Duodenal mucosa (tissue), 2 donors: ENCODE data around the gene DIAPH2.

ENCODE experiments used
- H3K27ac ChIP-seq: one replicate; pipeline ENCODE4 v1.7.0; 2013; ENCODE audit warnings: low read depth, low read length
- H3K27me3 ChIP-seq, 2 donors: one replicate each; pipeline ENCODE4 v1.7.0; 2013; ENCODE audit warnings: low read length in 2 of 2, control low read depth in 1 of 2; ENCODE audit not compliant: insufficient read depth in 2 of 2, control insufficient read depth in 1 of 2
- H3K36me3 ChIP-seq, 2 donors: one replicate each; pipeline ENCODE4 v1.7.0; 2013; ENCODE audit warnings: low read length in 2 of 2, control low read depth in 1 of 2; ENCODE audit not compliant: insufficient read depth in 2 of 2, control insufficient read depth in 1 of 2
- H3K4me1 ChIP-seq, 2 donors: one replicate each; pipeline ENCODE4 v1.7.0; 2013; ENCODE audit warnings: low read length in 2 of 2, control low read depth in 1 of 2; ENCODE audit not compliant: insufficient read depth in 2 of 2, control insufficient read depth in 1 of 2
- H3K4me3 ChIP-seq, 2 donors: one replicate each; pipeline ENCODE4 v1.7.0; 2013; ENCODE audit warnings: low read length in 2 of 2, low read depth in 1 of 2
- H3K9ac ChIP-seq, 2 donors: one replicate each; pipeline ENCODE4 v1.7.0; 2013; ENCODE audit warnings: low read length in 2 of 2, low read depth in 1 of 2
- H3K9me3 ChIP-seq, 2 donors: one replicate each; pipeline ENCODE4 v1.7.0; 2013; ENCODE audit warnings: low read length in 2 of 2, control low read depth in 1 of 2; ENCODE audit not compliant: control insufficient read depth in 1 of 2

The DIAPH2 gene

GRCh38 chrX:96753230-96753629, 68.6 kb downstream of the DIAPH2 start:
- Histone ChIP-seq H3K4me3 (no peak overlapping the region), H3K27ac (no peak overlapping the region), H3K36me3 (no peaks in the 10 kb centered on the region), H3K9me3 (no peaks in the 10 kb centered on the region), H3K9ac (no peak overlapping the region), H3K27me3 (no peaks in the 10 kb centered on the region), H3K4me1 (no peaks in the 10 kb centered on the region)

GRCh38 chrX:96756491-96756890, 71.8 kb downstream of the DIAPH2 start:
- Histone ChIP-seq H3K9me3 (no peaks in the 10 kb centered on the region), H3K27me3 (no peaks in the 10 kb centered on the region), H3K9ac (no peak overlapping the region), H3K27ac (no peak overlapping the region), H3K4me3 (no peak overlapping the region), H3K36me3 (no peaks in the 10 kb centered on the region), H3K4me1 (no peaks in the 10 kb centered on the region)

DNA sequence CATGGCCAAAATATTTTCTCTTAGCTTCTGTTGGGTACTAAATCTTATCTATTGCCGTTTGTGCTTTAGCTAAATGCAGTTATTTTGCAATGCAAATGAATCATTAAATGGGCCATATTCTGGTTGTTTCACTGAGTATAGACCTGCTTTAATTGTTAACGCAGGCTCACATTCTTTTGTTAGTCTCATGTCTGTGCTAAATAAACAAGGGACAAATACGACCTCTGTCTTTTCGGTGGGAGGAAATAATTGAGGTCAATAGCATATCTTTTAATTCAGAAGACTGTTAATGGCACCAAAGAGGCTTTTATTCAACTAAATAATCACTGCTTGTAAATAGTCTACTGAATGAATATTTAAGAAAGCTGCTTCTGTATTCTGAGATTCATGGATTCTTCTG, 76.9 kb downstream of the DIAPH2 start:
- H3K4me3 ChIP-seq = no peak overlapping the region
- H3K4me1 ChIP-seq = peaks cover 0 to 6% of the 10 kb centered on the region in 2 donors
- no peak overlapping the region for H3K27ac ChIP-seq
- no peaks in the 10 kb centered on the region for H3K36me3 ChIP-seq
- no peak overlapping the region for H3K9ac ChIP-seq
- no peaks in the 10 kb centered on the region for H3K9me3 ChIP-seq
- no peaks in the 10 kb centered on the region for H3K27me3 ChIP-seq

DNA sequence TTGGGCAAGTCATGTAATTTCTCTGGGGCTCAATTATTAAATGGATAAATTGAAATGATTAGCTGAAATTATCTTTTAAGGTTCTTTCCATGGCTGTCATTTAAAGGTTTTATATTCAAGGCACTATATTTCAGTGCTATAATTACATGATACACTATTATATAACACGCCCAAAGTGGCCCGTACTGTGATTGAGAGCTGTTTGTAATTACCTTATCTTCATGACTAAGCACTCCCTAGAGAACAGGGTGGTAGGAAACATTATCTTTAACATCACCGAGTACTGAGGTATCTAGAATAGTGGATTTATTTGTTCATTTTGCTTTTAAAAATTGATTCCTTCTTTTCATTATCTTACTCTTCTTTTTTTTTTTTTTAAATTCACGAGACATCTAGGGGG, 79.0 kb downstream of the DIAPH2 start:
- H3K9me3 ChIP-seq = no peaks in the 10 kb centered on the region
- H3K36me3 ChIP-seq = no peaks in the 10 kb centered on the region
- H3K9ac ChIP-seq = no peak overlapping the region
- H3K4me3 ChIP-seq = no peak overlapping the region
- peaks cover 0 to 6% of the 10 kb centered on the region in 2 donors for H3K4me1 ChIP-seq
- no peaks in the 10 kb centered on the region for H3K27me3 ChIP-seq
- no peak overlapping the region for H3K27ac ChIP-seq

DNA sequence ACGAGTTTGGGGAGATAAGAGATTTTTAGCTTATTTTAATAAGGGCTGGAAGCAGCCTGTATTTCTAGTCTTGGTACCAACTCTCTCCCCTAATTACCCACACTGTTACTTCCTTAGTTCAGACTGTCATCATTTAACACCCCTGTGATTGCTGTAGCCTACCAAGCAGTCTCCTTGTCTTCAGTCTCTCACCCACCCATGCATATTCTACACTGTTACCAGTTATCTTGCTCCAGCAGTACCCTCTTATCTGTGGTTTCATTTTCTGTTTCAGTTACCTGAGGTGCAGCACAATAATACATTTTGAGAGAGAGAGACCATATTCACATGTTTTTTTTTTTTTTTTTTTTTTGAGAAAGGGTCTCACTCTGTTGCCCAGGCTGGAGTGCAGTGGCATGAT, 80.2 kb downstream of the DIAPH2 start:
- no peak overlapping the region for H3K4me3 ChIP-seq
- no peak overlapping the region for H3K27ac ChIP-seq
- H3K27me3 ChIP-seq = no peaks in the 10 kb centered on the region
- peaks cover 0 to 6% of the 10 kb centered on the region in 2 donors for H3K4me1 ChIP-seq
- no peak overlapping the region for H3K9ac ChIP-seq
- H3K9me3 ChIP-seq = no peaks in the 10 kb centered on the region
- H3K36me3 ChIP-seq = no peaks in the 10 kb centered on the region

- Histone ChIP-seq H3K27ac (no peak overlapping the region), H3K27me3 (no peaks in the 10 kb centered on the region), H3K36me3 (no peaks in the 10 kb centered on the region)
Observed at GRCh38 chrX:96770315-96770714, 85.7 kb downstream of the DIAPH2 start.

GRCh38 chrX:96771486-96771885, 86.8 kb downstream of the DIAPH2 start:
- Histone ChIP-seq H3K9ac (no peak overlapping the region), H3K36me3 (no peaks in the 10 kb centered on the region), H3K27me3 (no peaks in the 10 kb centered on the region), H3K9me3 (no peaks in the 10 kb centered on the region), H3K4me1 (no peaks in the 10 kb centered on the region), H3K4me3 (no peak overlapping the region), H3K27ac (no peak overlapping the region)

More at GRCh38 chrX:96770315-96770714, 85.7 kb downstream of the DIAPH2 start:
- no peaks in the 10 kb centered on the region for H3K9me3 ChIP-seq
- H3K4me3 ChIP-seq = no peak overlapping the region
- H3K9ac ChIP-seq = no peak overlapping the region
- no peaks in the 10 kb centered on the region for H3K4me1 ChIP-seq

GRCh38 chrX:96774116-96774515, 89.5 kb downstream of the DIAPH2 start:
- H3K36me3 ChIP-seq = no peaks in the 10 kb centered on the region
- no peaks in the 10 kb centered on the region for H3K9me3 ChIP-seq

DNA sequence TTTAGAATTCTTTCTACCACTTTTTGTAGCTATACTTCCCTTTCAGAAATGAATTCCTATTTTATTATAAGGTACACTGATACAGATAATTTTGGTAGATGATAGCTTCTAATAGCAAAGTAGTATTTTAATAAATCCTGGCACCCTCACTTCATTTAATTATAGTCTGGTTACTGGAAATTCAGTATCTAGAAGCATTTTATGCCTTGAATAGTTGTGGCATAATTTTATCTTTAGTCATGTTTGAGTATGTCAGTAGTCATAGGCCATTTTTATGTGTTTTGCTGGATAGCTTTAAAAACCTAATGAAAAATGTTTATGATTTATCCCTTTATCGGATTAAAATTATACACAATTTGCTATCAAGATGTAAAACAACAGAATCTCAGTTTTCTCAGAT, 92.3 kb downstream of the DIAPH2 start:
- Histone ChIP-seq H3K9me3 (no peaks in the 10 kb centered on the region), H3K36me3 (no peaks in the 10 kb centered on the region), H3K27me3 (no peaks in the 10 kb centered on the region), H3K9ac (no peak overlapping the region), H3K4me1 (no peaks in the 10 kb centered on the region), H3K27ac (no peak overlapping the region), H3K4me3 (no peak overlapping the region)

More at GRCh38 chrX:96774116-96774515, 89.5 kb downstream of the DIAPH2 start:
- Histone ChIP-seq H3K27me3 (no peaks in the 10 kb centered on the region), H3K9ac (no peak overlapping the region), H3K4me1 (no peaks in the 10 kb centered on the region), H3K27ac (no peak overlapping the region), H3K4me3 (no peak overlapping the region)

GRCh38 chrX:96791559-96791958, 106.9 kb downstream of the DIAPH2 start:
- H3K36me3 ChIP-seq = no peaks in the 10 kb centered on the region
- no peak overlapping the region for H3K4me3 ChIP-seq
- no peaks in the 10 kb centered on the region for H3K9me3 ChIP-seq
- H3K9ac ChIP-seq = no peak overlapping the region
- no peaks in the 10 kb centered on the region for H3K27me3 ChIP-seq
- no peaks in the 10 kb centered on the region for H3K4me1 ChIP-seq
- H3K27ac ChIP-seq = no peak overlapping the region

DNA sequence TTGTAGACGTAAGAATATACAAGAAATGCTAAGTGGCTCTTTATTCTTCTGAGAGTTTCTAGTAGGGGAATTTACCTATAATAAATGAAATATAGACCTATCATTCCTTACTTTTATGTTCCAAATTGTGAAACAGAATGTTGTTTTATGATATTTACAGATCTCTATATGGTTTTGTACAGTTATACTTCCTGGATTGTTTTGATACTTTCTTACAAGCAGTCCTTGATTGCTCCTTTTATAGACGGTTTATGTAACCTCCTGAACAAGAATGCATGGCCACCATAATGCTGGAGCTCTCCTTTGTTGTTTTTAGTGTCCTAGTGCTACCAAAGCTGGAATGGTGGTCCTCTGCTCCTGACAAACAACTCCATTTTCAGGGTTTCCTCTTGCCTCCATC, 107.4 kb downstream of the DIAPH2 start:
- no peaks in the 10 kb centered on the region for H3K4me1 ChIP-seq
- H3K36me3 ChIP-seq = no peaks in the 10 kb centered on the region
- H3K4me3 ChIP-seq = no peak overlapping the region
- no peak overlapping the region for H3K27ac ChIP-seq
- H3K9me3 ChIP-seq = no peaks in the 10 kb centered on the region
- H3K9ac ChIP-seq = no peak overlapping the region
- H3K27me3 ChIP-seq = no peaks in the 10 kb centered on the region
